HG03442 (cell line): Measurements from ENCODE around the gene GOSR1.
"Not testable (repeated sequence)": the region's sequence is repeated elsewhere in the genome, so short reads cannot be mapped to it uniquely, and the experiment has no call there.

Source experiments
- ATAC-seq: cut with Tn5 transposase; IDR thresholded peaks from one replicate; pipeline ENCODE4 v1.9.1; 2021; ENCODE audit warnings: mild to moderate bottlenecking, moderate library complexity; ENCODE audit not compliant: unreplicated experiment

GOSR1 gene

DNA sequence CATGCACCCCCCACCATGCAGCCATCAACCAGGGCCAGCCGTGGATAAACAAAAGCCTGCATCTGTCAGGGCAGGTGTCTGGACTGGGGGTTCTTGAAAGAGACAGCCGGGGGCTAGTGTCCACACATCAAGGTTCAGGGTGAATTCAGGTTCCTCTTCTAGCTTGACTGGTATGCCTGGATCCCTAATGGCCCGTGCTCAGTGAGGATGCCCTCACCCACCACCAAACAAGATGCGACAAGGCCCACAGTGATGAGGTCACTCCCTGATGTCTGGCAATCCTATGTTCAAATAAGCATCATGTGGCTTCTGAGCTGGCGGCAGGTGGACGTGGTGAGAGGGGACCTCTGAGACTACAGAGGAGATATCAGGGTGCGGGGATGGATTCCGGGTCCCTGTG lies 64.6 kb downstream of the GOSR1 start:
- ATAC-seq = no peak

DNA sequence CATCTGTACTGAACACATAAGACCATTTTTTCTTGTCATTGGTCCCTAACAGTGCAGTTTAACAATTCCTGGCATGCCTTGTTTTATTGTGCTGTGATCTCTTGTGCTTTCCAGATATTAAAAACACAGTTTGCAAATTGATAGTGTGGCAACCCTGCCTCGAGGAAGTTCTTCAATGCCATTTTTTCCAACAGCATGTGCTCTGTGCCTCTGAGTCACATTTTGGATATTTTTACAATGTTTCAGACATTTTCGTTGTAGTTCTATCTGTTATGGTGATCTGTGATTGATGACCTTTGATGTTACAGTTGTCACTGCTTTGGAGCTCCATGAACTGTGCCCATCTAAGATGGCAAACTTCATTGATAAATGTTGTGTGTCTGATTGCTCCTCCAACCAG lies 66.2 kb downstream of the GOSR1 start:
- ATAC-seq = no peak

DNA sequence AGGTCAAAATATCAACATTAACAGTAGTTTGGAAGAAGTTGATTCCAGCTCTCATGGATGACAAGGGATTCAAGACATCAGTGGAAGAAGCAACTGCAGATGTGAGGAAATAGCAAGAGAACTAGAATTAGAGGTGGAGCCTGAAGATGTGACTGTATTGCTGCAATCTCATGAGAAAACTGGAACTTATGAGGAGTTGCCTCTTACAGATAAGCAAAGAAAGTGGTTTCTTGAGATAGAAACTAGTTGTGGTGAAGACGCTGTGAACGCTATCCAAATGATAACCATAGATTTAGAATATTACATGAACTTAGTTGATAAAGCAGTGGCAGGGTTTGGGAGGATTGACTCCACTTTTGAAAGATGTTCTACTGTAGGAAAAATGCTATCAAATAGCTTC lies 67.8 kb downstream of the GOSR1 start:
- ATAC-seq = no peak

DNA sequence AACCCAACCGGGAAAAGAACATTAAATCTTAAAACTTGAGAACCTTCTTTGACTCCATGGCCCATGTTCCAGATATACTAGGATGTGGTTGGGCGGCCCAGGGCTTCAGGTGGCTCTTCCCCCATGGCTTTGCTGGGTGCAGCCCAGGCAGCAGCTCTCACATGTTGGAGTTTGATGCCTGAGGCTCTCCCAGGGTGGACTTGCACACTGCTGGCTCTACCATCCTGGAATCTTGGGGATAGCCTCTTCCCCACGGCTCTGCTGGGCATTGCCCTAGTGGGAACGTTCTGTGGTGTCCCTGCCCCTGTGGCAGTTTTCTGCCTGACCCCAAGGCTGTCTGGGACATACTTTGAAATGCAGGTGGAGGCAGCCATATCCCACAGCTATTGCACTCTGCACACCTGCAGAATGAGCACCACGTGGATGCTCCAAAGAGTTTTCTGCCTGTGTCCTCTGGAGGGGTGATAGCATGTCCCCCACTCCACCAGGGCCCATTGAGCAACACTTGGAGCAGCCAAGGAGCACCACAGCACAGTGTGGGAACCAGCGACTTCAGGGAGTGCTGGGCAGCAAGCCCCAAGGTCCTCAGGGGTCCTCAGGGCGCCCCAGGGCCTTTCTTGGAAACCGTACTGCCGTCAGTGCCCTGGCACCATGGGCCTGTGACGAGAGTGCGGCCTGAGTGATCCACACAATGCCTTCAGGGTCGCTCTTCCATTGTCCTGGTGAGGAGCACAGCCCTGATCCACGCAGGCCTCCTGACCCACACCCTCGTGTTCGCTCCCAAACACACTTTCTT lies 70.8 kb downstream of the GOSR1 start:
- ATAC-seq = no peak

DNA sequence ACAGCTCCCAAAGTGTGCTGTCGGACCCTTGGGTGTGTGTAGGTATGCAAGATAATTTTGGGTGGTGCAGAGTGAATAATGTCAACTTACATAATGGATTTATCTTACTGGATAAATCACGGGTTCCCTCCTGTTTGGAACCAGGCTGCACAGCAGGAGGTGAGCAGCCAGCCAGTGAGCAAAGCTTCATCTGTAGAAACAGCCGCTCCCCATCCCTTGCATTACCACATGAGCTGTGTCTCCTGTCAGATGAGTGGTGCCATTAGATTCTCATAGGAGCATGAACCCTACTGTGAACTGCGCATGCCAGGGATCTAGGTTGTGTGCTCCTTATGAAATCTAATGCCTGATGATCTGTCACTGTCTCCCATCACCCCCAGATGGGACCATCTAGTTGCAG lies 72.0 kb downstream of the GOSR1 start:
- ATAC-seq = not testable (repeated sequence)

DNA sequence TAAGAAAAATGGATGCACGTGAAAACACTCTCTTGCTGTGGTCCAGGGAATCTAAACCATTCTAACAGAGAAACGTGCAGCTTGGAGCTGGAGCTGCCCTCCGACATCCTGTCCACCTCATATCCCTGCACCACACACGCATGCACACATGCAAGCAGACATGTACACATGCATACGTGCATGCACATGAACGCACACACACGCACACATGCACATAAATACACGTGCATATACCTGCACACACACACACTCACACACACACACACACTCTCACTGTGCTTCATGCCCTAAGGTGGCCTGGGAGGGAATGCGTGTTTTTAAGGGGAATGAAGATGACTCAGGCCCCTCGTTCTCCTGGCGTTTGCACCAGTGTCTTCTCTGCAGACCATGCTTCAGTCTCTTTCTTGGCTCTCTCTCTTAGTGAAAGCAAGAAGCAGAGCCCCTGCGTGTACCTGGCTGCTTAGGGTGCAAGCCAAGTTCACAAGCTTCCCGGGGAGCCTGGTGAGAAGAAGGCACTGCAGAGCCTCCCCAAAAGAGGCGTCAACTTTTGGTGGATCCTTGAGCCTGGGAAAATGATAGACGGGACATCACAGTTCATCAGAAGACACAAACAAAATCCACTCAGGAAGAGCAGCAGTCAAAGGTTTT lies 72.8 kb downstream of the GOSR1 start:
- ATAC-seq = no peak

DNA sequence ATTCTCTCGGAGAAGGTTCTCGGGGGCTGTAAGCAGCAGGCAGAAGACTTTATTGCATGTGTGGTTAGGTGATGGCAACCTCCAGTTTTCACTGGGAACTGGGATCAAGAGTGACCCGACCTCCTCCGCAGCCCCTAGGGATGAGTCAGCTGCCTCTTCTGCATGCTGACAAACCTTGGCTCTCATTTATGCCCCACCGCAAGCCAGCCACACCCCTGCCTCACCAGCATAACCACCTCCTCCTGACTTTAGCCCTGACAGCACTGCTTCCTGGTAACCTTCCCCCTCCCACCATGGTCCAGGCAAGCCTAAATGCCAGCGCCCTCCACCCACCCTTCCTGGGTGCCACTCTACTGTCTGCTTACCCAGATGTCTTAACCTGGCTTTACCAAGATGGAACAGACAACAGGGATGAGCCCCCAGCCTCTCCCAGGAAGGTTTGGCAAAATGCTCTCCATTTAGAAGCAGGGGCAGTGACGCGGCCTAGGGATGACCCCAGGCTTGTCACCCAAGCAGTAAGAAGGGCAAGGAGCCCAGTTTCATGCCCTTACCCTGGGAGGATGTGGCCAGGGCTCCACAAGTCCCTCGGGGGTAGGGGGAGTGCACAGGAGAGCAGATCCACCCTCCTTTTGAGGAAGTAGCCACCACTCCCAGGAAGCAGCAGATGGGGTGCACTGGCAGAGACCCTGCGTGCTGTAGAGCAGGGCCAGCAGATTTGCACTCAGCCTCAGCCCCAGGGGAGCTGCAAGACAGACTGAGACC lies 73.5 kb downstream of the GOSR1 start:
- ATAC-seq = no peak

DNA sequence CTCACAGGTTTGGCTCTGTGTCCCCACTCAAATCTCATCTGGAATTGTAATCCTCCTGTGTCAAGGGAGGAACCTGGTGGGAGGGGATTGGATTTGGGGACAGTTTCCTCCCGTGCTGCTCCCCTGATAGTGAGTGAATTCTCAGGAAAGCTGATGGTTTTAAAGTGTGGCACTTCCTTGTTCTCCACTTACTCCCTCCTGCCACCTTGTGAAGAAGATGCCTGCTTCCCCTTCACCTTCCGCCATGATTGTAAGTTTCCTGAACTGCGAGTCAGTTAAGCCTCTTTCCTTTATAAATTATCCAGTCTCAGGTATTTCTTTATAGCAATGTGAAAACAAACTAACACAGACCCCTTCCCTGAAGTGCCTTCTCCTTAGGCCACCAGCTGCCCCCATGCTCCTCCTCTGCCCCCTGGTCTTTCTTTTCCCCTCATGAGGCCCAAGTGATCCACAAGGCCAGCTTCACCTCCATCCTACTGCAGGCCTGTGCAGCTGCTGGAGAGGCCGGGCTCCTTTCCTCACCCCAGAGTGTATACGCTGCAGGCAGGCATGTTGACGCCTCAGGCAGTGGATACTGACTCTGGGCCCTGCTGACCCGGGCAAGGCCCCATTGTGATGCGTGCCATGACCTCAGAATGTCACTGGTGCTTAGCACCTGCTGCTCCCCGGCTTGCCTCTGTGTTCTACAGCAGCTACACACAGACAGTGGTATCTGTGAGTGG lies 74.2 kb downstream of the GOSR1 start:
- ATAC-seq = not testable (repeated sequence)

DNA sequence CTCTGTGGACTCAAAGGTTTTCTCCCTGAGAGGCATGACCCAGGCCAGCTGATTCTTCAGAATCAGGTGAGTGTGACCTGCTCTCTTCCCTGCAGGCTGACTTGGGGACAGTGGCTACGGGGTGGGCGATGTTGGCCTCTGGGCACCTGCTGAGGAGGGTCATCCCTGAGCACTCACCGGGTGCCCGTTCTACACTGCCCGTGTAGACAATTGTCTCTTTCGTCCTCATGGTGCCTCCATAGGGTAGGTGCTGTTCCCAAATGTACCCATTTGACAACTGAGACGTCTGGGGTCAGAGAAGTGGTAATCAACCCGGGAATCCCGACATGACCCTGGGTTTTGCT lies 74.8 kb downstream of the GOSR1 start:
- no peak for ATAC-seq

DNA sequence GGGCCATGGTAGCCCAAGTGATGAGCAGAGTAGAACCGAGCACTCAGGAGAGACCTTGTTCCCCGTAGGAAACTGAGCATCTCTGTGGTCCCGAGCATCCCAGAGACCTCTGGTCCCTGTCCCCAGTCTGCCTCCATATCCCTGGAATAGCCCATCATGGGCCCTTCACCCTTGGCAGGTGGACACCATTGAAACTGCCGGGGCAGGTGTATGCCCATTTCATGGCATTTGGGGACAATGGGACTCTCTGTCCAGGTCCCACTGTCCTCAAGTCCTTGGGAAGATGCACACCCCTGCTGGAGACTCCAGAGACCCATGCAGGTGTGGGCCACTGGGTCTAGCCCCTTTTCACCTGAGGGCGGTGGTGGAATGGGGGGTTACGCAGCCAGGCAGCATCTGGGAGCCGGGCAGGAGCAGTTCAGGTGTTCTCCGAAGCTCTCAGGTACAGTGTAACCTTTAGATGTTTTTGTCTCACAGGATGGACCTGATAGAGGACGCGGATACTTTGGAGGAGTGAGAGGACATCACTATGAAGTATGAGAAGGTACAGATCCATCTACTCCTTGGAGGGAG lies 75.9 kb downstream of the GOSR1 start:
- no peak for ATAC-seq

DNA sequence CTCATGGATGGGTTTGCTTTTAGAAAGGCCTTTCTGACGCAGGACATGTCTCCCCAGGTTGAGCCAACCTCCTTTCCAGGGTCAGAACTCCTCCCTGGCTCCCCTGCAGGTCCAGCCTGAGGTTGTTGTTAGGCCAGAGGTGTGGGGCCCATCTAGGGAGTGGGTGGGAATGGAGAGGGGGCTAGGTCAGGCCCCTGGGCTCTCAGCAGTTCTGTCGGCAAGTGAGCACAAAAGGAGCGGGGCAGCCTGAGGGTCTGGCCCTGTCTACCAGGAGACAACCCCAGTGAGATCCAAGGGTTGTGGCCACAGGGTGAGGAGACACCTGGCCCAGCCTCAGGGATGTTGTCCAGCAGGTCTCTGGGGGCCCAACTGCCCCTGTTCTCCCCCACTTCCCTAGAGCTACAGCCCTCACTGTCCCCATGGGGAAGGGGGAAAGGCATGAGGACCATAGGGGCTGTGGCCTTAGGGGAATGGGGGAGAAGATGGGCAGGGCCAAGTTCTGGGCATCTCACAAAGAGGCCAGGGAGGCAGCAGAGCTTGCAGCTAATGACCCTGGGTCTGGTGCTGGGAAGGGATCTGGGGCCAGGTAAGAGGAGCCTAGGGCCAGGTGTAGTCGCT lies 76.7 kb downstream of the GOSR1 start:
- not testable (repeated sequence) for ATAC-seq

DNA sequence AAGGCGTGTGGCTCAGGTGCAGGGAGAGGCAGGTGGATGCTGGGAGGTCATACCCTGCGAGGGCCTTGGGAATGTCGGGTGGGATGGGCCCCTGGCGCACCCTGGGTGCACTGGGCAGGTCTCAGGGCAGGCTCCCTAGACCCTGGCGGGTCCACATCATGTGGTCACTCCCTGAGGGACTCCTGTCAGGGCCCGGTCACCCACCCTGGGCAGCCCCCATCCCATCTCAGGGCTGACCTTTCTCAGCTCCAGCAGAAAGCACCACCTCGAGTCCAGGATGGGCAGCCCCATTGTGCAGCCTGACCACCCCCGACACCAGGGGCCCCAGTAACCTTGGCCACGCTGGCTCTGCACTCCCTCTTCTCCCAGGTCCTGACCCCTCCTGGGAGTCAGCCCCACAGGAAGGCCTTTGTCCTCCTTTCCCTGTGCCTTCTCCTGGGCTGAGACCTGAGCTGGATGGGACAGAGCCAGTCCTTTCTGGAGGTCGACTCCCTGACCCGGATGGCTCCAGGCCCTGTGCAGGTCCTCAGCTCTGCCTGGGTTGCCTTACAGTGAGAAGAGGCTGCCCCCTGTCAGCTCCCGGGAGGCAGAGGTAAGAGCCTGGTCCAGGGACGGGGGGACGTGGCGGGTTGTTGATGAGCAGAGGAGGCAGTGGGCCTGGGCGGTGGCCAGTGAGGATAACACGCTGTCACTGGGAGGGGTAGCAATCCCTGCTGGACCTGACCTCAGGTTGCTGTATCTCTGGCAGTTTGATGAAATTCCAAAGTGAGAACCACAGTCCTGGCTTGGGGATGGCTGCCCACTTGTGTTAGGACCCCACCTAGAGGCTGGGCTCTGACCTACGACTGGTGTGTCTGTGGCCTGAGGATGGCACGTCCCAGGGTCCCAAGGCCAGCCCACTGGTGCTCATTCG lies 77.9 kb downstream of the GOSR1 start:
- ATAC-seq = no peak

DNA sequence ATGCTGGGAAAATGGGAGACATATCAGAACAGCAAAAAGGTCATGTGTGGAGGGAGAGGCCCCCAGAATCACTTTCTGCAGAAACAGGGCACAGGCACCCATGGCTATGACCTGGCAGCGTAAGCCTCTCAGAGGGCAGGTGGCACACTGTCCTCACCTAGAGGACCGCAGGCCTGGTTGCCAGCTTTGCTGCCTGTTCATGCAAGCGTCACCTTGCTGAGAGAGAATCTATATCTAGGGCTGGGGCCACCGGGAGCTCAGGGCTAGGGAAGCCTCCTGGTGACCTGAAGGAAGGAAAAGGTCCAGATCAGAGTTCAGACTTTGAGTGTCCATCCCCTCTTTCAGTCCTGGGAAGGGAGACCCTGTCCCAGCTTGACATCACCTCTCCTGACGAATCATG lies 78.7 kb downstream of the GOSR1 start:
- no peak for ATAC-seq

DNA sequence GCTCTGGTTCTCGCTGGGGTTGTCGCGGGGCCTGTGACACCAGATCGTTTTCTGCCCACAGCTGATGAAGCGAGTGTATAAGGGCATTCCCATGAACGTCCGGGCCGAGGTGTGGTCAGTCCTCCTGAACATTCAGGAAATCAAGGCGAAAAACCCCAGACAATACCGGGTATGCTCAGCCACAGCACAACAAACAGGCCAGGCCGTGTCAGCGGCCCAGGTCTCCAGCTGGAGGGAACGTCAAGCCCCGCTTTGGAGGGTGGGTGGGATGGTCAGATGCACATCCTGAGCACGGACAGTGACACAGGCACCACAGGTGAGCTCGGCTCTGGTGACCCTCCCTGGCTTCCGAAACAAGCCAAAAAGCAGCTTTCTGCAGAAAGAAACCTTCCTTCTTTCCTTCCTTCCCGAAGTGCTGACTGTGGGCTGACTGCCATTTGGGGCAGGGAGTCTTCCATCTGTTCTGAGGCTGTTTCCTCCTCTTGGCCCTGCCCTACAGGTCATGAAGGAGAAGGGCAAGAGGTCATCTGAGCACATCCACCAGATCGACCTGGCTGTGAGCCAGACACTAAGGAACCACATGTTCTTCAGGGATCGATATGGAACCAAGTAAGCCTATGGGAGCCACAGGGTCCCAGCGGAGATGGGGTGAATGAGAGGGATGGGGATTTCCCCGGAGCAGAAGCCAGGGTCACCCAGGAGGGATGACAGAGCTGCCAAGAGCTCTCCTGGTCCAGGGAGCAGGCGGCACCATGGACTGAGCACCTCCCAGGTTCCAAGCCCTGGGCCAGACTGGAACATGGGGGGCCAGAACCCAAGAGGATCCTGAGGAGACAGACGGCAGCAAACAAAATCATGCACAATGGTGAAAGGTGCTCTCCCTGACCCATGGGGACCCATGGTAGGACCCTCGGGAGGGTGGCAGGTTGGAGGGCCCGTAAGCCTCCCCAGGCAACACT lies 79.4 kb downstream of the GOSR1 start:
- no peak for ATAC-seq

DNA sequence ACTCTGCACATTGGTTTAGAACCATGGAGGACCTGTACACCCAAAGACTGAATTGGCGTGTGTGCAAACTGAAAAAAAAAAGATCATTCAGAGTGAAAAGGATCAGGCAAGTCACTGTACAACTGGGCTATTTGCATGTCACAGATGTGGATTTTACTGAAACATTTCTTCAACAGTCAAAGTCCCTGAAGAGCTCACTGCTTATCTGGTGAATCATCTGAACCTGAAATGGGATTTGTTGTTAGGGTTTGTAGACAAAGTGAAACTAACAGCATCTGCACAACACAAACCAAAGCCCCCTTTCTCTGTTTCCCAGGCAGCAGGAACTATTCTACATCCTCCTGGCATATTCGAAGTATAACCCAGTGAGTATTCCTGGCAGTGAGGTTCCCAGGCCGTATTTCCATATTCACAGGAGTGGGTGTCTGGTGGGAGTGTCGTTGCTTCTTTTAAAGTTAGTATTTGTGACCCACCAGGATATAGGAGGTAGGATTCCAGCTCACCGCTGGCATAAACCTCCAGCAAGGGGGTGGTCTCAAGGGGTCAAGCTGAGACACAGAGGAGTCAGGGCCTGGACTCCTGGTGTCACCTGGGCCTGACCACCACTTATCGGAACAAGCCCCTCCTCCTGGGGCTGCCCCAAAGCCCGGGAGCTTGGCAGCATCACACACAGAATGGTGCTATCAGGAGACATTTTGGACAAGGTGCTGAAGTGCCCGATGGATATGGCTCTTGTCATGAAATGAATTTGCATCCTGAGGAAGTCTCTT lies 80.9 kb downstream of the GOSR1 start:
- ATAC-seq = no peak

DNA sequence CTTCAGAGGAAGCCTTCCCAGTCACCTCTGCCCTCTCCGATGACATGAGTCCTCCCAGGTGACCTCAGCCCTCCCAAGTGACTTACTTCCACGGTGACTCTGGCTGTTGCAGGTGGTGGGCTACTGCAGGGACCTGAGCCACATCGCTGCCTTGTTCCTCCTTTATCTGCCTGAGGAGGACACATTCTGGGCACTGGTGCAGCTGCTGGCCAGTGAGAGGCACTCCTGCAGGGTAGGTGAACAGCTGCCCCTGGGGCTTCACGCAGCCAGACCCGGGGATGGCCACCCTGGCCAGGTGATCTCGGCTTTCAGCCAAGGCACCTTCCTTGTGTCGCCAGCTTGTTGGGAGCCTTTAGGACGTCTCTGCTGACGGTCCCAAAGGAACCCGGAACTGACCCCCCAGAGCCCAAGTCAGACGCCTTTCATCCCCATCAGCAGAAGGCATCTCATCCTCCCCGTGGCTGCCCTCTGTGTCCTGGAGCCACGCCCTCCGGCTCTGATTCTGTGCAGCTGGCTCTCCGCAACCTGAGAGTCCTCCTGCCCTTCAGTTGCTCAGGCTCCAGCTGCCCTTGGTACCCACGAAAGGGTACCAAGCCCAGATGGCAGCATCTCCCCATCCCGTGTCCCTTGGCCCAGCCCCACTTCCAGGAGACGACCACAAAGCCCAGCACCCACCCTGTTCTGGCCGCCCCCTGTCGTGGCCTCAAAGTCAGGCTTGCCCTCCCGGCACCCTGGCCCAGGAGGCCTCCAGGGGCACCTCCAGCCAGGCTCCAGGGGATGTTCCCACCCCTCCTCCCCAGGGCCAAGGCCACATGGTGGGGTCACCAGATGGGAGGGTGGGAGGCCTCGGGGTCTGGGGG lies 81.7 kb downstream of the GOSR1 start:
- ATAC-seq = no peak

DNA sequence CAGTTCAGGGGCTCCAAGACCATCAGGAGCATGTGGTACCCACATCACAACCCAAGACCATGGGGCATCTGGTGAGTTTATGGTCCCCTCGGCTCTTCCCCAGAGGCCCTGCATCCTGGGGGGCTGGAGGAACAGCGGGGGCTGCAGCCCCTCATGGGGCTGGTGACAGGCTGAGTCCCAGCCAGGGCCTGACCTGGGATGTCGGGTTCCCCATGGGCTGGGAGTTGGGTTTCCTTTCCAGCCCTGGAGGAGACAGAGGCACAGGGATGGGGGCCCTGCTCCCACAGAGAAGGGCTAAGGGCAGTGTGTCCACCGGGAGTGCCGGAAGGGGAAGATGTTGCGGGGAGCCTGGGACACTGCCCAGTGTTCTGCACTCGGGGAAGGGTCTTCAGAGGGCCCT lies 82.4 kb downstream of the GOSR1 start:
- no peak for ATAC-seq
